Stimulated activated CD8-positive, alpha-beta memory T cell treated with anti-CD3 and anti-CD28 coated beads, Interleukin-15, amount 100 ng/mL, for 24 hours (primary cell): ENCODE results near the gene SBK3.
"Not testable (repeated sequence)": the region's sequence is repeated elsewhere in the genome, so short reads cannot be mapped to it uniquely, and the experiment has no call there.

ENCODE experiments used
- DNase-seq: peaks from one replicate; pipeline ENCODE4 v3.0.0-alpha.2; 2020; ENCODE audit warnings: low read depth

Gene SBK3

GRCh38 chr19:55516878-55517620, 28.3 kb downstream of the SBK3 start:
- DNase-seq, result peak; percentile 86

GRCh38 chr19:55508120-55508519, 37.2 kb downstream of the SBK3 start:
- no peak for DNase-seq

DNA sequence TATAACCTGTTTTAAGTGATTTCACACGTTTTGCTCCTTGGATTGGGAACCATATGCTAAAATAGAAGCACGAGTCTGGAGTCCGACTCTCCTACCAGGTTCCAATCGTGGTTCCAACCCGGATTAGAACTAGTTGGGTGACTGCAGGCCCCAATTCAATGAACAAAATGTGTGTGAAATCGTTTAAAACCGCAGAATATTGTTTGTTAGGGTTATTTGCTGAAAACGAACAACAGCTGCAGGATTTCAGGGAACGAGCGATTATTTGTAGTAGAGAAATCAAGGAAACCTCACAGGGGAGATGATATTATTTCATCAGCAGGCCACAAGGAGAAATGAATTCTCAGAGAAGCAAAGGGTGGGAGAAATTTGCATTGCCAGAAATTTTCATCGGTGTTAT, 40.4 kb downstream of the SBK3 start:
- no peak for DNase-seq

- DNase-seq, result no peak
Observed at GRCh38 chr19:55504252-55504603, 41.1 kb downstream of the SBK3 start.

DNA sequence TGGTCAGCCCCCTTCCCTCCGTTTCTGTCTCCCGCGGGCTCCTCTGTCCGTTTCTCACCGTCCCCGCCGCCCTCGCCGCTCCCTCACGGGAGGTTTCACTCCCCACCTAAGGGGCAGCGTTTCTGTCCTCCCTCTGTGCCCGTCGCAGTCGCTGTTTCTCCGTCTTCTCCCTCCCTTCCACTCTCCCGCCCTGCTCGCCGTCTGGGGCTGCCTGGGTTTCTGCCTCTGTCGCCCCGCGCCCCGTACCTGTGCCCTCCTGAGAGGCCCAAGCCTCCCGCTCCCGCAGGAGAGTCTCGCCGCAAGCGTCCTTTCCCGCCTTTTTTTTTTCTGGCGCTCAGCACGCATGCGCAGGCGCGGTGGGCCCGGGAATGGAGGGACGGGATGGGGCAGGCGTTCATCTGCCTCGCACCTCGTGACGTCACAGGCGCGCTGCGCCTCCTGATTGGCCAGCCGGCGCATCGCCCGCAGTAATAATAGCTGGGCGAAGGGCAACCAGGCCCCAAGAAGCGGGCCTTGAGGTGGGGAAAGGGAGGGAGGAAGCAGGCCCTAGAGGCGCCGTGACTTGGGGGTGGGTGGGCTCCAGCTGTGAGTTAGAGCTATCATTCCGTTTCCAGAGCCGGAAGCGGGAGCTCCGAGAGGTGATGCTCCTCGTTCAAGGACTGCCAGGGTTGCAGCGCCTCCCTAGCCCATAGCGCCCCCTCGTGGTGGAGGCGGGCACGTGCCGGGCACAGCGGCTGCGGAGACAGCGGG, 41.7 kb downstream of the SBK3 start:
- peak; percentile 96 for DNase-seq

- no peak for DNase-seq
Observed at GRCh38 chr19:55503157-55503501, 42.2 kb downstream of the SBK3 start.

- no peak for DNase-seq
Observed at GRCh38 chr19:55502197-55502952, 43.0 kb downstream of the SBK3 start.

DNA sequence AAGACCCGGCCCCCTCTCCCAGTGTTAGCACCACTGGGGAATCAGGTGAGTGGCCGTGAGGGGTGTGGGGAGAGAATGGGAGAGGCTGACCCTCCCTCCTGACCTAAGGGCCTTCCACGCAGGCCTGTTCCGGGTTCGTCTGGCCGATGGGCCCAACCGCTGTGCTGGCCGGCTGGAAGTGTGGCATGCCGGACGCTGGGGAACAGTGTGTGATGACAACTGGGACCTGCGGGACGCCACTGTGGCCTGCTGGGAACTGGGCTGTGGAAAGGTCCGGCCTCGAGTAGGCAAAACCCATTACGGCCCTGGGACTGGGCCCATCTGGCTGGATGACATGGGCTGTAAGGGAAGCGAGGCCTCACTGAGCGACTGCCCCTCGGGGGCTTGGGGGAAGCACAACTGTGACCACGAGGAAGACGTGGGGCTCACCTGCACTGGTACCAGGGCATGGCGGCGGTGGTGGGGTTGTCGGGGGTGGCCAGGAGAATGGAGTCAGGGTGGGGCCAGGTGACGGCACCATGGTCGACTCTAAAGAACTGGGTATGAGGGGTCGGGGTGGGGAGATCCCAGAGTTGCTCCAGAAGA, 44.9 kb downstream of the SBK3 start:
- no peak for DNase-seq

- DNase-seq, result no peak
Observed at GRCh38 chr19:55498246-55498840, 47.0 kb downstream of the SBK3 start.

DNA sequence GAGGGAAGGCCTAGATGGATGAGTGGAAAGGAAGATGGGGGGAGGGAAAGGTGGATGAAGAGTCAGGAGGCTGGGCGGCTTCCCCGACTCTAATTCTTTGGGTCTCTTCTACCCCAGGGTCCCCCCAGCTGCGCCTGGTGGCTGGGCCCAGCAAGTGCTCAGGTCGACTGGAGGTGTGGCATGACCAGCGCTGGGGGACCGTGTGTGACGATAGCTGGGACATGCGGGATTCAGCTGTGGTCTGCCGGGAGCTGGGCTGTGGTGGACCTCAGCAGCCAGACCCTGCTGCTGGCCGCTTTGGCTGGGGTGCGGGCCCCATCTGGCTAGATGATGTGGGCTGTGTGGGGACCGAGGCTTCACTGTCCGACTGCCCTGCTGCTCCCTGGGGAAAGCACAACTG, 47.6 kb downstream of the SBK3 start:
- DNase-seq, result no peak

DNA sequence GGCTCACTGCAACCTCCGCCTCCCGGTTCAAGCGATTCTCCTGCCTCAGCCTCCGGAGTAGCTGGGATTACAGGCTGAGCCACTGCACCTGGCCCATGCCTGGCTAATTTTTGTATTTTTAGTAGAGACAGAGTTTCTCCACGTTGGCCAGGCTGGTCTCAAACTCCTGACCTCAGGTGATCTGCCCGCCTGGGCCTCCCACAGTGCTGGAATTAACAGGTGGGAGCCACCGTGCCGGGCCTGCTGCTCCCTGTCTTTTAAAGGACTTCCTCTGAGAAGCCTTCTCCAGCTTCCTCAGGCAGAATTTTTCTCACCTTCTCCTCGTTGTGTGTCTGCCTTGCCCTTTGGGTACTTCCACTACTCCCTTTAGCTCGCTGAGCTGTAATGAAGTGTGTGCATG, 48.5 kb downstream of the SBK3 start:
- not testable (repeated sequence) for DNase-seq

- DNase-seq, result no peak
Observed at GRCh38 chr19:55495646-55496349, 49.5 kb downstream of the SBK3 start.

DNA sequence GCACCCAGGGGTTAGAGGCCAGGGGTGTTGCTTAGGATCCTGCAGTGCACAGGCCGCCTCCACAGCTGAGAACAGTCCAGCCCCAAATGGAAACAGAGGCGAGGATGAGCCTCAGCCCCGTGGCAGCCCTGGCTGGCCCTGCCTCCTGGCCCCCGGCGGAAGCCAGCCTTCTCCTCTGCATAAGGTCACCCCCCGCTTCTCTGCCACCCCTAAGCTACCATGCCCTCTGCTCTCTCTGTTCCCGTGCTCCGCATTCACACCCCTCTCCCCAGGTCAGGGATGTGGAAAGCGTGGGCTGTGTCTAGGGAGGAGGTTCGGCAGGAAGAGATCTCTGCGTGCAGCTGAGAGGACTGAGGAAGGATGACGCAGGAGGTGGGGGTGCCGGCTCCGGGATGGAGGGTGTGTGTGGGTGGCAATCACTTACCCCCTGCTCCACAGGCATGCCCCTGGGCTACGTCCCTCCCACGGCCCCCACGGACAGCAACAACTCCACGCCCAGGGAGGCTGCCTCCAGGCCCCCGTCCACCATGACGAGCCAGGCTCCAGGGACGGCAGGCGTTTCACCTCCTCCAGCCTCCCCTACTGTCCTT, 51.1 kb downstream of the SBK3 start:
- no peak for DNase-seq

- DNase-seq, result no peak
Observed at GRCh38 chr19:55493645-55494171, 51.6 kb downstream of the SBK3 start.

- no peak for DNase-seq
Observed at GRCh38 chr19:55493052-55493644, 52.2 kb downstream of the SBK3 start.

- DNase-seq, result no peak
Observed at GRCh38 chr19:55492362-55492944, 52.9 kb downstream of the SBK3 start.

DNA sequence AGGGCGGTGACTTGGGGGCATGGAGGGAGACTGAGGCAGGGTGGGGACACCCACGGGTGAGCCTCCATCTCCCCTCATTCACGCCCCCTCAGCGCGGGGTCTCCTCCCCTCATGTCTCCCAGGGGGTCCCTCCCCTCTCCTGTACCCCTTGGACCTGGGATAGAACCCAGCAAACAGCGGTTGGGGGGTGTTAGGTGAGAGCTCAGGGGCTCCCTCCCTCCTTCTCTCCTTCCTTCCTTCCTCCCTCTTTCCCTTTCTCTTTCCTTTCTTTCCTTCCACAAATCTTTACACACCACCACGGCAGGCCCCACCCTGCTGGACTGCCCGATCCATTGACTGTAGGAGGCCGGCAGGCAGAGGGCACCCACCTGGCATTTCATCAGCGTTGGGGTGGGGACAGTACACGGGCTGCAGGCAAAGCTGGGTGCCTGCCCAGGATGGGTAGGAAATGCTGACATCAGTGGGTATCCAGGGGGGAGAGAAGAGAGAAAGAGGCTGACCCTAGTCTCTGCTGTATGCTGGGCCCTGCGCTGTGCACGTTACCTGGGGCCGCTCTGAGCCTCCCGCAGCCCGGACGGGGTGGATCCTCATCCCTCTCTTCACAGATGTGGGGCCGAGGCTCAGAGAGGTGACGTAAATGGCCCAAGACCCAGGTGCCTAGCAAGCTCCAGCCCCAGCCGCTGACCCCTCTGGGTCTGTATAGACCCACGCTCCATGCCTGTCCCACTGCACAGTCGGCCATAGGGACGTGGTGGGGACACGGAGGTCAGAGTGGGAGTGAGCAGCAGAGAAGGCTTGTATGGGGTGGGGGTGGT, 53.6 kb downstream of the SBK3 start:
- no peak for DNase-seq
